Right lung (tissue), 10 donors: ENCODE measurements around the gene SV2B. TPM values are rescaled to one million over a fixed set of nuclear protein-coding genes. Genes with fewer than 3 reads are reported as not detected.
"Not testable (repeated sequence)": the region's sequence is repeated elsewhere in the genome, so short reads cannot be mapped to it uniquely, and the experiment has no call there.

Experiments used
- DNase-seq, 2 donors: peaks; one replicate each; pipeline ENCODE4 v3.0.0-alpha.2; 2013
- long read RNA-seq, 8 donors: transcript quantifications; one replicate each; lab custom pipeline, GENCODE V29; 2026
- polyA plus RNA-seq, 5 donors: library from polyadenylated mRNA; unstranded; fragments of 120-200 nt; gene quantifications; one replicate each; pipeline versions ENCODE4 v1.2.1 to v1.2.3, GENCODE V29; 2013; ENCODE audit warnings: inconsistent platforms in 1 of 5, low replicate concordance in 1 of 5; ENCODE audit not compliant: insufficient read length in 5 of 5, insufficient read depth in 1 of 5

Gene SV2B, protein sequence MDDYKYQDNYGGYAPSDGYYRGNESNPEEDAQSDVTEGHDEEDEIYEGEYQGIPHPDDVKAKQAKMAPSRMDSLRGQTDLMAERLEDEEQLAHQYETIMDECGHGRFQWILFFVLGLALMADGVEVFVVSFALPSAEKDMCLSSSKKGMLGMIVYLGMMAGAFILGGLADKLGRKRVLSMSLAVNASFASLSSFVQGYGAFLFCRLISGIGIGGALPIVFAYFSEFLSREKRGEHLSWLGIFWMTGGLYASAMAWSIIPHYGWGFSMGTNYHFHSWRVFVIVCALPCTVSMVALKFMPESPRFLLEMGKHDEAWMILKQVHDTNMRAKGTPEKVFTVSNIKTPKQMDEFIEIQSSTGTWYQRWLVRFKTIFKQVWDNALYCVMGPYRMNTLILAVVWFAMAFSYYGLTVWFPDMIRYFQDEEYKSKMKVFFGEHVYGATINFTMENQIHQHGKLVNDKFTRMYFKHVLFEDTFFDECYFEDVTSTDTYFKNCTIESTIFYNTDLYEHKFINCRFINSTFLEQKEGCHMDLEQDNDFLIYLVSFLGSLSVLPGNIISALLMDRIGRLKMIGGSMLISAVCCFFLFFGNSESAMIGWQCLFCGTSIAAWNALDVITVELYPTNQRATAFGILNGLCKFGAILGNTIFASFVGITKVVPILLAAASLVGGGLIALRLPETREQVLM
- polyA plus RNA-seq, result 1 to 10 TPM; 1.3 to 2.6 (median 1.5) TPM
- long read RNA-seq, donor 1, result 0 reads
- long read RNA-seq, donor 2, result 0 reads
- long read RNA-seq, donor 3, full-length matches to known transcripts, result 1 of 1 reads
- long read RNA-seq, donor 3, partial matches to known transcripts, result 0 of 1 reads
- long read RNA-seq, donor 3, other reads (novel, unspliced or antisense), result 0 of 1 reads
- long read RNA-seq, donor 4, result 0 reads
- long read RNA-seq, donor 5, result 0 reads
- long read RNA-seq, donor 6, result 0 reads
- long read RNA-seq, donor 7, result 0 reads
- long read RNA-seq, donor 8, result 0 reads

DNA sequence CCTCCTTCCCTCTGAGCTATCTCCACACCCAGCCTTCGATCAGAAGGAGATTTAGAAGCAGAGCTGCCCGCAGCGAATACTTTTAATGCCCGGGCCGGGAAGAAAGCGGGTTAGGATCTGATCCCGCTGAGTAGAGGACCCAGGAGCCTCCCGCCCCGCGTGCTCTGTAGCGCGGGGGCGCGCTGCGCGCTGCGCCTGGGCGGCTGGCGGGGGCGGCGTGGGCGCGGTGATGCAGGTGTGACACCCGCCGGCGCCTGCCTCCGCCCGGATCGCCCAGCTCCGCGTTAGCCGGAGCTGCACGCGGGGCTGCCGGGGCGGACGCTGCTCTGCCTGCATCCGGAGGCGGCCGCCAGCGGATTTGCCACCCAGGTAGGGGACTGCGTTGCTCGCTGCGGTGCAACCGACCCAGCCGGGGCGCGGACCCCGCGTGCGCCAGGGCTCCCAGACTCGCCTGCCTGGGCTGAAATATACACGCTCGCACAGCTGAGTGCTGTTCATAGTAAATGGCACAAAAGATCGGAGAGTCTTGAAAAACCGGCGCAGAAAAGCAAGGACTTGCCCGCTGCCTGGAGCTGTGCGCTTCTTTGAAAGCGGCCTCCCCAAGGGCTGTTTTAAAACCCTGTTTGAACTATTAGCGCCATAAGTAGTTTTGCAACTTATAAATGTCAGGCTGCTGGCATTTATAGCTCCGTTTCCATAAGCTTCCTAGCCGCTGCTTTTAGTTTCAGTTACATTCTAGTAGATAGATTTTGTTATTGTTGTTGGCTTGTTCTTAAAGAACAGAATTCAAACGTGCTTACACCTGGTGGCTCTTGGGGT lies at the start of gene SV2B:
SV2B (plus strand) TSS at position 263 of the 819 bp plus-strand sequence. CDS start 126,007 bp downstream, outside the sequence.
- peak; percentile 30 to 32 for DNase-seq

DNA sequence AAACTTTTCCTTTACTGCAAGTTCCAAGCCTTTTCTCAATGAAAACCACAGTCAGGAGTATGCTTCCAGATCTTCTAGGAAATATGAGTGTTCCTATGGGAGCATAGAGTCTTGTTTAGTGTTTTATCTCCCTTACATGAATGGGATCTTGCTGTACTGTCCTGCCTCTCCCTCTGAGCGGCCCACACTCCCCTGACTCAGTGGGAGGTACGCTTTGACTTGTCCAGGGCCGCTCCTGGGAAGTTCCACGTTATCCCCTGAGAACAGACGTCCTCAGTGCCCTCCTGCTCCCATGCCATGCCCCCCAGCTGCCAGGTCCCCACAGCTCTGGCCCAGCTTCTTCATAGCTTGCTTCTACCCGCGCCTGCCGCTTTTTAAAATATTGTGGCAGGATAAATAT lies 48.8 kb upstream of the SV2B start:
- DNase-seq, result no peak

DNA sequence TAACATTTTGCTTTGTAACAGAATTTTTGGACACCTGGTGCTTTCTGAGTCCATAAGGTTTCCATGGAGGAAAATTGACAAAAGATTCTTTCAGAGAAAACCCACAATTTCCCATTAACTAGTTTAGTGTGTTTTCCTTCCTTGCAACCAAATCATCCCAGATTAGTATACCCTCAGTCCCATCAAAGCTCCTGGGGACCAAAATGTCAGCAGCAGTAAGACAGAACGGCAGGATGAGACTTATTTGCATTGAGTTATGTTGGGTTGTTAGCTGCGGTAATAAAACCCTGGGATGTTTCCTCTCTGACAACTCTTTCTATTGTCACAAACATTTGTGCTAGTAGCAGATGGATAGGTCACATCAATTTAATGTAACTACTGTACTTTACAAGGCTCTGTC lies 45.2 kb upstream of the SV2B start:
- no peak for DNase-seq

DNA sequence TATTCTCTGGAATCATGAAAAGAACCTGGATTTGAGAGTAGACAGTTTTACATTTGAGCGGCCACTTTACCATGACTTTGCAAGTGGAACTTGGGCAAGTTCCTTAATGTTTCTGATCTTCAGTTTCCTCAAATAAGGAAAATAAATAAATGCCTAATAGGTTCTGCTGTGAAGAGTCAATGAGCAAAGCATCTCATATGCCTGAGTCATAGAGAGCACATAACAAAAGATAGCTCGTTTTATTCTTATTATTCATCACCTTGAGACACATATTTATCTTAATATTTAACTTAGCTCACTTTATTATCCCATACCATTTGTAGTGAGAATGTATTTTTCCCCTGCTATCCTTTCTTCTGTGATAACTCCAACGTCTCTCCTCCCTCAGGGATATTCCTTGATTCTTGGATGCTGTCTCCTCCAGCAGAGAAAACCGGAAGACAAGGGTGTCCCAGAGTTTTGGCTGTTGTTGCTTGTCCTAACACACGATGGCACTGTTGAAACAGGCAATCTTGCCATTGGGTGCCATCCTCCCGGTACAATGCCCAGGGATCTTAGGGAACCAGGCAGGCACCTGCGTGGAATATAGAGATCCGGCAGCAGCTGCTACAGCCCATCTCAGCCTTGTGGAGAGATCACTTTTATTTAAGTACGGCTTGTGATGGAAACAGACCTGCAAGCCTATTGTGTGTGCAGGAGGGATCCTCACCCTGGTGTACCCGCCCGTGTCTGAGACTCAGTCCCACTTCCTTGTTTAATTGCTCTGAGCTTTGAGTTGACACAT lies 44.3 kb upstream of the SV2B start:
- DNase-seq, result peak in 1 of 2 donors; percentile 57

DNA sequence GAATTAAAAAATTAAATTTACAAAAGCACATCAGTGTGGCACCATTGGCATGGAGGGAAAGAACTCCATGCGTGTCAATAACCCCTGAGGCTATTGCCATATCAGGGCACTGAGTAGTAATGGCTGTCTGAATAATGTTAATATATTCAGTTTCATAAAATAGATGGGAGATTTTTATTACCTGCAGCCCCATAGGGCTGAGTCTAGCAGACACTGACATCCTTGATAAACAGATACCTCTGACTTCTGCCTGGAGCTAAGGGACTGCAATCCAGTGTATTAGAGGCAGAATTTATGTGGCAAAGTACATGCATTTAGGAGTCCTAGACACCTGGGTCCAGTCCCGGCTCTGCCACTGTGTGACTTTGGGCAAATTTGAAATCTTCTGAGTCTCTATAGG lies 38.8 kb upstream of the SV2B start:
- DNase-seq, result no peak

DNA sequence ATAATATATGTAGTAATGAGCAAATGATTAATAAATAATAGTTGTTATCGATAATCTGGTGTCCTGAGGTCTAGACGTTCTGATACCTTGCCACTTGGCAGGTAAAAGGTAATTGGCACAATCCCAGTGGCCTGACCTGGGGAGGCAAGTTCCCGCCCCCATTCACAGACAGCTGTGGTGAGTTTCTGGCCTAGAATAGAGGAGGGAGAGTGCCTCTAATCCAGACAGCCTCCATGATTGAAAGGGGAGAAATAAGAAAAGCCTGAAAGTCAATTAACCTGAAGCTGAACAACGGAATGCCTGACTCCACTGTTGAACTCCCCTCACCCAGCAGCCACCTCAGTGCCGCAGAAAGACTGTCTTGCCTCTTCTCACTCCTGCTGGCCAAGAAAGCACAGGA lies 38.1 kb upstream of the SV2B start:
- no peak for DNase-seq

DNA sequence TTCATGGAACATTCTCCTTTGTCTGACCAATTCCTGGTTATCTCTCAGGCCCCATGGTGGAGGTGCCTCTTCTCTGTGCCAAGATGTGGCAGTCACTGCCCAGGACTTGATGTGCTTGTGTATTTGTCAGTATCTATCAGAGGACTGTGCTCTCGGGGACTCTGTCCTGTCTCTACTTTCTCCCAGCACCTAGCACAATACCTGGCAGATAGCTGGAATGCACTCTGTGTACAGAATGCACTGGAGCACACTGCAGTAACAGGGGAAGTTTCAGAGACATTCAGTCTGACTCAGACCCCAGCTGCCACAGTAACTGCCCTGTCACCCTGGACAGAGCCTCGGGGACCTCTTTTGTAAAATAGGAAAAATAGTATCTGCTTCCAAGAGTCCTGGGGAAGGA lies 34.6 kb upstream of the SV2B start:
- no peak for DNase-seq

DNA sequence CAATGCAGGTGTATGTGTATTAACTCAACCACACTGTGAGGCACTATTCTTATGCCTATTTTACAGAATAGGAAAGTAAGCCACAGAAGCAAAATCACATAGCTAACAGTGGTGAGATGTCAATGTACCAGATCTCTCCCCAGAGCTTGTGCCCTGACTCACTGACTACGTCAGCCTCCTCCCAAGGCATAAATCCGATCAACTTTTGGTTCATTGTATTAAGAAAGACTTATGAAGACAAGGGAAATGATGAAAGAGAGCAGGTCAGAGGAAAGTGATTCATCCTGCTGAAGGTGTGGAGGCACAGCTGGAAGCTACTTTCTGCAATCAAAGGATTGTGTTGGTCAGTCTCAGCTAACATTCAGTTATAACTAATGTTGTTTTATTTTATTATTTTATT lies 33.0 kb upstream of the SV2B start:
- no peak for DNase-seq

DNA sequence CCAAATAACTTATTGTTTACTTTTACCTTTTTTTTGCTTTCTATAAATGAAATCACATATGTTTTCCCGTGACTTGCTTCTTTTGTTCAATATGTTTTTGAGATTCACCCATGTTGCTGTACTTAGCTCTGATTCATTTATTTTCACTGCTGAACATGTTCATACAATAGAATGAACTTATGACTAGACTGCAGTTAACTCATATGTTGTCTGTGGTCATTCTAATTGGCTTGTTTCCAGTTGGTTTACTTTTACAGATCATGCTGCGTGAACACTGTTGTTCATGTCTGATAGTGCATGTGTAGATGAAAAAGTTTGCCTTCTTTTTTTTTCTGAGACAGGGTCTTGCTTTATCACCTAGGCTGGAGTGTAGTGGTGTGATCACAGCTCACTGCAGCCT lies 31.6 kb upstream of the SV2B start:
- no peak for DNase-seq

DNA sequence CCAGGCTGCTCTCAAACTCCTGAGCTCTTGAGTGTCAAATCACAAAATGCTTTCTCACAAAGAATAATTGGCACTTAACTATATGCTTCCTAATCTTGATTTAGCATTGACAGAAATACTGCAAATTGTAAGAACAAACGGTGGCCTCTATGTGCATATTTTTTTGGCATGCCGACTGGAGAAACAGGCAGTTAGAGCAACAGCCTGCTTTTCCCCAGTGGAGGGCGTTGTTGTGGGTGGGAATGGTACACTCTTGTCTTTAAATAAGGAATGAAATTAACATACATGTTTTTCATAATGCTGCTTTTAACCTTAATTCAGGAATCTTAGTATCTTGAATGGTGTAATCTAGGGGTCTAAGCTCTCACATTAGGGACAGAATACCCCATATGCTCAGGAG lies 31.1 kb upstream of the SV2B start:
- no peak for DNase-seq

DNA sequence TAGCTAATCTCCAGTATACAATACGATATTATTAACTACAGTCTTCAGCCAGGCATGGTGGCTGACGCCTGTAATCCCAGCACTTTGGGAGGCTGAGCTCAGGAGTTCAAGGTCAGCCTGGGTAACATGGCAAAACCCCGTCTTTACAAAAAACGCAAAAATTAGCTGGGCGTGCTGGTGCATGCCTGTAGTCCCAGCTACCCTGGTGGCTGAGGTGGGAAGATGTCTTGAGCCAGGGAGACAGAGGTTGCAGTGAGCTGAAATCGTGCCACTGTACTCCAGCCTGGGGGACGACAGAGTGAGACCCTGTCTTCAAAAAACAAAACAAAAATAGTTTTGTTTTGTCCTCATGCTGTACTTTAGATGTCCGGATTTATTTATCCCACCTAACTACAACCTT lies 29.2 kb upstream of the SV2B start:
- DNase-seq, result no peak

DNA sequence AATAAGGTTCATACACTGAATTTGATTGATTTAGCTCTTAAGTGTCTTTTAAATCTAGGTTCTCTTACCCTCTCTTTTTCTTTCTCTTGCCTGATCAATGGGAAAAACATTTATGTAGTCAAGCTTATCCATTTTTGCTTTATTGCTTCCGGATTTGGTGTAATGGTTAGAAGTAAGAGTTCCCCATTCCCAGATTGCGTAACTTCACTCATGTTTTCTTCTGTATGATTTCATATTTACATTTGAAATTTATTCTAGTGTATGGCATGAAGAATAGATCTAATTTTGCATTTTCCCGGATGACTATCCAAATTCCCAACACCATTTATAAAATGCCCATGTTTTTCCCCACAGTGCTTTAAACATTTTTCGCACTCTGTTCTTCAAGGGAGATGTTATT lies 27.9 kb upstream of the SV2B start:
- no peak for DNase-seq

DNA sequence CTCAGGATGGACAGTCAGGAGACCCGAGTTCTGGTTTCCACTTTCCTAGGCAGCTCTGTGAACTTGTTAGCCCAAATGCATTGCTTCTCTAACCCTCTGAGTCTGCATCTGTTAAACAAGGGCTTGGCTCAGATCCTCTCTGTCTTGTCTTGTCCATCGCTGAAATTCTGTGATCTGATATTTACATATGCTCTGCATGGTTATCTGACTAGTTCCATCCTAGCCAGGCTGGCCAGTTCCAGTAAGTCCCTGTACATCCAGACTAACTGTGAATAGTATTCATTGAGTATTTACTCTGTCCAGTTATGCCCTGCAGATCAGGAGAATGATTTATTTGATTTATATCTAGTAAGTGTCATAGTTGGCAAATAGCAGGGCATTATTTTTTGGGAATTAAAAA lies 27.0 kb upstream of the SV2B start:
- no peak for DNase-seq

DNA sequence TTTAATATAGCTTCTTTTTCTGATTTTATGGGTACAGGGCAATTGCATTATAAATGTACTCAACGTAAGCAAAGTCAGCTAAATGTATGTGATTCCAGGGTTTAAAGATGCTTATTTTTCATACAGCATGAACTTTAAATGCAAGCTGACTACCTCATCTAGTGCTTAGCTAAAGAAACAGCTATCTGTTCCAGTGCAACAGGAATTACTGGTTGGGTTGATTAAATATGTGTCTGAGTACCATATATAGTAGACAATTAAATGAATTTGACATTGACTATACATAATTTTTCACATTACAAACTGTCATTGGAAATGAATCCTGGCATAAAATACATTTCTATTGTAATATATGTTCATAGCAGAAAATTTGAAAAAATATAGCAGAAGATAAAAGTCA lies 26.3 kb upstream of the SV2B start:
- no peak for DNase-seq

DNA sequence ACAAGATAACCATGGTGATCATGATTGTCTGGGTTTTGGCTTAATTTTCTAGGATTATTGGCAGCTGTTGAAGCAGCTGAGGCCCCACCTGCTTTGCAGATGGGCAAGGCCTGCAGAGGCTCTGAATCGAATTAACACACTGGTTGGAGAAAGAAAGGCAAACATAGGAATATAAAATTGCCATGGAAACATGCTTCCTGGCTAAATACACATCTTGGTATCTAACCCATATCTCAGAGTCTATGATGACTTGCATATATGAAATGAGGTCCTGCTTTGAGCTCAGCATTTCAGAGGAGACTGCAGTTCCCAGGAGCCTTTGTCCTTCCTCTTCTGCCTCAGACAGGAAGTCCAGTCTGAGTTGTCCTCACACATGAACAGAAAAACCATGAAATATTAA lies 24.3 kb upstream of the SV2B start:
- no peak for DNase-seq

DNA sequence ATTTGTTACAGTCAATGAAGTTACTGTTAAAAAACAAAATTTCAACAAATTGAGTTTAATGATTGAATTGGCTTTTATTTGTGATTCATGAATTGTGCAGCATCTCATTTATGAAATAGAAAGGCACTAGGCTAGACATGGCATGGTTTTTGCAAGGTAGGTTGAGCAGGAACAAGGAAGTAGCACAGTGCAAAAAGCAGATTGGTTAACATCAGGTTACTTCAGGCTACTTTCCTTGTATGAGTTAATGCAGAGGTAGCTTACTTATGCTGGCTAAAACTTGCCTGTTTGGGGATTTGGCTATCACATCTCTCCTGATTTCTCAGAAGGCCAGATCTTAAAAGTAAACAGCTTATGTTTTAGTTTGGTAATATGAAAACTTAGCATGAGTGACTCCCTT lies 23.0 kb upstream of the SV2B start:
- DNase-seq, result no peak

DNA sequence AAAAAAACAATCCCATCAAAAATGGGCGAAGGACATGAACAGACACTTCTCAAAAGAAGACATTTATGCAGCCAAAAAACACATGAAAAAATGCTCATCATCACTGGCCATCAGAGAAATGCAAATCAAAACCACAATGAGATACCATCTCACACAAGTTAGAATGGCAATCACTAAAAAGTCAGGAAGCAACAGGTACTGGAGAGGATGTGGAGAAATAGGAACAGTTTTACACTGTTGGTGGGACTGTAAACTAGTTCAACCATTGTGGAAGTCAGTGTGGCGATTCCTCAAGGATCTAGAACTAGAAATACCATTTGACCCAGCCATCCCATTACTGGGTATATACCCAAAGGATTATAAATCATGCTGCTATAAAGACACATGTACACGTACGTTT lies 6.2 kb upstream of the SV2B start:
- not testable (repeated sequence) for DNase-seq

DNA sequence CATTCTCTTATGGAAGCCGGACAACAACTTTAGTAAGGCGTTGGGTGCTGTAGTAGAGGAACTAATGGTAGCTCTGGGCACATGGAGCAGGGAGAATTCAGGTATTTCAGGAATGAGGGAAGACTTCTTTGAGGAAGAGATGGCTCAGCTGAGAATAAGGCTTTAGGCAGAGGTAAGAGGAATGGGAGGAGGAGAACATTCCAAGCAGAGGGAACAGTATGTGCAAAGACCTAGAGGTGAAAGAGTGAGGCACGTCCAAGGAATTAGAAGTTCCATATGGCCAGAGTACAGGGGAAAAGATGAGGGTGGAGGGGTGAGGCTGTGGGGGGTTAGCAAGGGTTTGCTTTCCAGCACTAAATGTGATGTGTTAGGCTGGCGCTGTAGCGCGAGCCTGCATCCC lies 1.6 kb upstream of the SV2B start:
- no peak for DNase-seq

DNA sequence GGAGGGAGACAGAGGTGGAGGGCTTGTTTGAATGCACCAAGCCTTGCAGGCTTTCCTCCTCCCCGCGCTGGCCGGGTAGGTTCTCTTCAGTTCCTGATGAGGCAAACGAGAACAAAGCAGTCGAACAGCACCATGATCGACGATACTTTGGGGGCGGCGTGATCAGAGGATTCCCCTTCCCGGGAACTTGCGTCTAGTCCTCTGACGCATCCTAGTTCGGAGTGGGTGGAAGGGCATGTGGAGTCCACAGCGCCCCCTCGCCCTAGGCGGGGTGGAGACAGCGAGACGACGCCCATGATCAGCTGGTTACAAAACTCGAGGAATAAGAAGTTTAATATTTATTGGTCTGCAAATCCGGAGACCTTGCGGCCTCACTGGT lies 452 bp upstream of the SV2B start:
- peak in 1 of 2 donors; percentile 21 for DNase-seq

DNA sequence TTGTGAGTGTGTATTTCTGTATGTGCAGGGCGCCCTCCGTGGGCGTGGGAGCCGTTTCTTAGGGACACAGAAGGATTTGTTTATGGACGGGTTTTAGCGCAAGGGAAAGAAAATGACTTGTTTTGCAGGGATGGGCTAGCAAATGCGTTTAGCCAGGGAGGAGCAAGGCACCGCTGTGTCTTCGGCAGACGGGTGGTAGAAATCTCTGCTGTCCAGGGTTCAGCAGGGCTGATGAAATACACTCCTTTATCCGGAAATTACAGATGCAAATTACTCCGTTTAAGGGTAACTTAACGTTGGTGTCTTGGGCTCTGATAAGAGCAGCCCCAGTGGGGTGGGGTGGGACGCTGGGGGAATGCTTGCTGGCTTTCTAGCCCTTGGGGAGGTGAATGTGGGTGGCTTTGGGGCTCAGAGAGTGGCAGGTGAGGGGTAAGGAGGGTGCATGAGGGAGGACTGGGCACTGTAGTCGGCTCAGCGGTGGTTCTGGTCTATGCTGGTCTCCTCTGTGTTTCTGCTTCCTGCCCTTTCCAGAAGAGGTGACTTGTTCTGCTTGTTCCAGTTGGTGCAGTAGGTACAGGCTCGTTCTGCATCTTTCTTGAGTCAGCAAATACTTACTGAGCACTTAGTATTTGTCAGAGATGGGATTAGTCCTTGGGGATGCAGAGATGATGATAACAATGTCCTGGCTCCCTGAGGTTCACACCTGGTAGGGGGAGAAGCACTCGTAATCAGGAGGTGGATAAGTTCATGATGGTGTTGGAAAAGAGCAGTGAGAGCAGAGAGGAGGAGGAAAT lies 954 bp downstream of the SV2B start:
- DNase-seq, result no peak
